ENCODE results near the gene EEFSEC. TPM values are rescaled to one million over a fixed set of nuclear protein-coding genes. Genes with fewer than 3 reads are reported as not detected.

EEFSEC gene
- total and polyA plus RNA-seq, 2 of the 4 experiments (the other 2 are of a cell fraction) = 4.5 to 9.3 TPM

- no peak for DNase-seq
- Histone ChIP-seq H3K79me1 (ENCODE audit: low read depth in 1 of 2, low read length in 2 of 2) (peaks cover 21 to 33% of the 10 kb centered on the region in 2 experiments), H3K4me2 (ENCODE audit: low read depth, low read length) (no peak overlapping the region), H2AK9ac (replicated peaks; ENCODE audit: low read depth, low read length, poor library complexity) (no peak overlapping the region), H3K9me3 (ENCODE audit: control insufficient read depth, insufficient read depth, low read length) (no peaks in the 10 kb centered on the region), H3K27ac (ENCODE audit: insufficient read depth, low read length) (no peak overlapping the region), H3K27me3 (ENCODE audit: control insufficient read depth, insufficient read depth, low read length) (no peaks in the 10 kb centered on the region), H3K56ac (ENCODE audit: extremely low read depth, insufficient read depth, low read length) (no peak overlapping the region), H3K9ac (ENCODE audit: low read depth, low read length) (no peak overlapping the region), H2AK5ac (ENCODE audit: low read depth, low read length) (no peak overlapping the region), H3K4me3 (ENCODE audit: insufficient read depth, low read depth, low read length) (no peak overlapping the region), H3K14ac (replicated peaks; ENCODE audit: low read depth, low read length) (no peak overlapping the region), H4K20me1 (ENCODE audit: insufficient read depth, low read length) (no peaks in the 10 kb centered on the region), H2AFZ (replicated peaks; ENCODE audit: low read length, poor library complexity) (no peak overlapping the region), H3K9me1 (ENCODE audit: insufficient read depth, low read length) (peaks cover 10% of the 10 kb centered on the region), H2BK20ac (ENCODE audit: low read depth, low read length) (no peak overlapping the region), H2BK15ac (ENCODE audit: low read depth, low read length) (no peak overlapping the region), H3K36me3 (ENCODE audit: control insufficient read depth, insufficient read depth, low read length) (peaks cover 2% of the 10 kb centered on the region), H3K4ac (ENCODE audit: low read depth, low read length) (no peak overlapping the region), H3K23ac (ENCODE audit: low read depth, low read length) (peak overlapping the region; percentile 60; the same call in 1 of the 2 replicates), H3K18ac (ENCODE audit: low read depth, low read length) (no peak overlapping the region), H4K8ac (ENCODE audit: low read depth in 2 of 2, low read length in 2 of 2) (no peak overlapping the region), H4K5ac (ENCODE audit: low read depth, low read length) (no peak overlapping the region), H2BK120ac (ENCODE audit: low read depth, low read length) (no peak overlapping the region), H4K91ac (ENCODE audit: insufficient read depth, low read depth, low read length) (no peak overlapping the region), H3K4me1 (ENCODE audit: control insufficient read depth, insufficient read depth, low read length) (no peaks in the 10 kb centered on the region), H2BK5ac (ENCODE audit: low read depth, low read length, poor library complexity, severe bottlenecking) (no peak overlapping the region)
- BruUV-seq (replicated peaks) = no TSS peak
- TF ChIP-seq, protein P1, sequence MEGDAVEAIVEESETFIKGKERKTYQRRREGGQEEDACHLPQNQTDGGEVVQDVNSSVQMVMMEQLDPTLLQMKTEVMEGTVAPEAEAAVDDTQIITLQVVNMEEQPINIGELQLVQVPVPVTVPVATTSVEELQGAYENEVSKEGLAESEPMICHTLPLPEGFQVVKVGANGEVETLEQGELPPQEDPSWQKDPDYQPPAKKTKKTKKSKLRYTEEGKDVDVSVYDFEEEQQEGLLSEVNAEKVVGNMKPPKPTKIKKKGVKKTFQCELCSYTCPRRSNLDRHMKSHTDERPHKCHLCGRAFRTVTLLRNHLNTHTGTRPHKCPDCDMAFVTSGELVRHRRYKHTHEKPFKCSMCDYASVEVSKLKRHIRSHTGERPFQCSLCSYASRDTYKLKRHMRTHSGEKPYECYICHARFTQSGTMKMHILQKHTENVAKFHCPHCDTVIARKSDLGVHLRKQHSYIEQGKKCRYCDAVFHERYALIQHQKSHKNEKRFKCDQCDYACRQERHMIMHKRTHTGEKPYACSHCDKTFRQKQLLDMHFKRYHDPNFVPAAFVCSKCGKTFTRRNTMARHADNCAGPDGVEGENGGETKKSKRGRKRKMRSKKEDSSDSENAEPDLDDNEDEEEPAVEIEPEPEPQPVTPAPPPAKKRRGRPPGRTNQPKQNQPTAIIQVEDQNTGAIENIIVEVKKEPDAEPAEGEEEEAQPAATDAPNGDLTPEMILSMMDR (conservative IDR thresholded peaks at IDR 0.05; ENCODE audit: low read depth, low read length) = no peak
- TF ChIP-seq, protein P2, sequence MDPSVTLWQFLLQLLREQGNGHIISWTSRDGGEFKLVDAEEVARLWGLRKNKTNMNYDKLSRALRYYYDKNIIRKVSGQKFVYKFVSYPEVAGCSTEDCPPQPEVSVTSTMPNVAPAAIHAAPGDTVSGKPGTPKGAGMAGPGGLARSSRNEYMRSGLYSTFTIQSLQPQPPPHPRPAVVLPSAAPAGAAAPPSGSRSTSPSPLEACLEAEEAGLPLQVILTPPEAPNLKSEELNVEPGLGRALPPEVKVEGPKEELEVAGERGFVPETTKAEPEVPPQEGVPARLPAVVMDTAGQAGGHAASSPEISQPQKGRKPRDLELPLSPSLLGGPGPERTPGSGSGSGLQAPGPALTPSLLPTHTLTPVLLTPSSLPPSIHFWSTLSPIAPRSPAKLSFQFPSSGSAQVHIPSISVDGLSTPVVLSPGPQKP (IDR thresholded peaks at IDR 0.05; ENCODE audit: borderline replicate concordance, low read depth, low read length) = no peak
- TF ChIP-seq RFX5 (IDR thresholded peaks at IDR 0.05; ENCODE audit: low read depth, low read length) (no peak), NFE2L2 (IDR thresholded peaks at IDR 0.05; ENCODE audit: low read depth, low read length) (no peak), CEBPB (IDR thresholded peaks at IDR 0.05; ENCODE audit: low read depth, low read length) (no peak), MAZ (IDR thresholded peaks at IDR 0.05; ENCODE audit: borderline replicate concordance, low read depth, low read length) (no peak)
- ChIA-PET CTCF (interaction anchor here (0.9 kb wide), 1 partner anchor 12 kb away, joined by 3 read pairs; no protein-coding TSS in a partner anchor), POLR2A (ENCODE audit: unreplicated experiment) (no interaction called here)
- intact Hi-C loops (cut with micrococcal nuclease) (no loop called here), dilution Hi-C loops (cut with HindIII; ENCODE audit: low sequenced_read_pairs, unreplicated experiment) (no loop called here), in situ Hi-C loops (cut with MboI; ENCODE audit: low sequenced_read_pairs) (loop anchor here (10.0 kb wide), 1 partner anchor 47 kb away; no protein-coding TSS in a partner anchor)
- ATAC-seq (ENCODE audit: low read depth) = no peak
- no CpG with 5 or more reads among the region's 1 CpG for WGBS, 2 experiments (ENCODE audit: extremely low coverage in 2 of 2, insufficient read length in 1 of 2)
Measured at GRCh38 chr3:128122013-128122412, 31.3 kb upstream of the EEFSEC start.
